ENCODE data around the gene NACC1.

- TF ChIP-seq, protein P1, sequence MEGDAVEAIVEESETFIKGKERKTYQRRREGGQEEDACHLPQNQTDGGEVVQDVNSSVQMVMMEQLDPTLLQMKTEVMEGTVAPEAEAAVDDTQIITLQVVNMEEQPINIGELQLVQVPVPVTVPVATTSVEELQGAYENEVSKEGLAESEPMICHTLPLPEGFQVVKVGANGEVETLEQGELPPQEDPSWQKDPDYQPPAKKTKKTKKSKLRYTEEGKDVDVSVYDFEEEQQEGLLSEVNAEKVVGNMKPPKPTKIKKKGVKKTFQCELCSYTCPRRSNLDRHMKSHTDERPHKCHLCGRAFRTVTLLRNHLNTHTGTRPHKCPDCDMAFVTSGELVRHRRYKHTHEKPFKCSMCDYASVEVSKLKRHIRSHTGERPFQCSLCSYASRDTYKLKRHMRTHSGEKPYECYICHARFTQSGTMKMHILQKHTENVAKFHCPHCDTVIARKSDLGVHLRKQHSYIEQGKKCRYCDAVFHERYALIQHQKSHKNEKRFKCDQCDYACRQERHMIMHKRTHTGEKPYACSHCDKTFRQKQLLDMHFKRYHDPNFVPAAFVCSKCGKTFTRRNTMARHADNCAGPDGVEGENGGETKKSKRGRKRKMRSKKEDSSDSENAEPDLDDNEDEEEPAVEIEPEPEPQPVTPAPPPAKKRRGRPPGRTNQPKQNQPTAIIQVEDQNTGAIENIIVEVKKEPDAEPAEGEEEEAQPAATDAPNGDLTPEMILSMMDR (tag by site-specific recombination; IDR thresholded peaks at IDR 0.05), result no peak
- TF ChIP-seq ZNF747 (tag by site-specific recombination; IDR thresholded peaks at IDR 0.05) (no peak), ZSCAN18 (tag by site-specific recombination; IDR thresholded peaks at IDR 0.05) (no peak)
Observed at GRCh38 chr19:13176345-13176744, 58.3 kb downstream of the NACC1 start.
